Astrocyte of the spinal cord (primary cell): ENCODE data around the gene ERCC2.

Experiments
- DNase-seq: peaks from one replicate; pipeline ENCODE4 v3.0.0; 2011; ENCODE audit warnings: low read depth, low spot score
- H3K4me3 ChIP-seq: 2 replicates; pipeline ENCODE4 v1.5.1; 2011; ENCODE audit warnings: low read depth, mild to moderate bottlenecking, low read length, moderate library complexity
- CTCF ChIP-seq: IDR thresholded peaks from 2 replicates; pipeline ENCODE4 v1.5.1; 2012; ENCODE audit warnings: low read depth, mild to moderate bottlenecking, low read length, inconsistent platforms
- in situ Hi-C: cut with HindIII; loops from 2 replicates; pipeline ENCODE4 v1.10.0; 2017; ENCODE audit warnings: low sequenced_read_pairs

Gene ERCC2

DNA sequence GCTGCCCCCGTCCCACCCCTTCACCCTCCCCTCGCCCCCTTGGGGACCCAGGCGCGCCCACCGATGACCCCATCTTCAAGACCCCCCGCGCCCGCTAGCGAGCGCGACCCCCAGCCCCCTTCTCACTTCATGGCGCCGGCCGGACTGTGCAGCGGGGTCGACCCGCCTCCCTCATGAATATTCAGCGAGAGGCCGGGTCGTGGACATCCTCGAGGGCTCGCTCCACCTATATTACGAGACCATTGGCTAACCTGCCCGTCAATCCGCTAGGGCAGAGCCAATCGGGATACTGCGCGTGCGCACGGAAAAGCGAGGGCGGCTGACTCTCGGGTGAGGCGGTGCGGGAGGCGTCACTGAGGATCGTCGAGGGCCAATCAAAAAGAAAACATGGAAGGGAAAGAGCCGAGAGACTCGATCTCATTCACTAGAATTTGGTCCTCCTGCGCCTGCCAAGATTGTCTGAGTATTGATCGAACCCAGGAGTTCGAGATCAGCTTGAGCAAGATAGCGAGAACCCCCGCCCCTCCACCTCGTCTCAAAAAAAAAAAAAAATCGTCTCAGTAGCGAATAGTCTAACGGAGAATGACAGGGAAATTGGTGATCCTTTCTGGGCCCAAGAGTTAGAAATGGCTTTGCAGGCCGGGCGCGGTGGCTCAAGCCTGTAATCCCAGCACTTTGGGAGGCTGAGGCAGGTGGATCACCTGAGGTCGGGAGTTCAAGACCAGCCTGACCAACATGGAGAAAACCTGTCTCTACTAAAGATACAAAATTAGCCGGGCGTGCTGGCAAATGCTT lies at the start of gene ERCC2:
Gene ERCC2, minus strand, starts transcription at position 164 of the 795 bp plus-strand sequence. Its CDS starts 33 bp downstream, at position 131.
- H3K4me3 ChIP-seq: peak within 1 kb of the TSS; percentile 83
- TF ChIP-seq CTCF: no peak
- peak; percentile 99 for DNase-seq
- in situ Hi-C loops: no loop called here

DNA sequence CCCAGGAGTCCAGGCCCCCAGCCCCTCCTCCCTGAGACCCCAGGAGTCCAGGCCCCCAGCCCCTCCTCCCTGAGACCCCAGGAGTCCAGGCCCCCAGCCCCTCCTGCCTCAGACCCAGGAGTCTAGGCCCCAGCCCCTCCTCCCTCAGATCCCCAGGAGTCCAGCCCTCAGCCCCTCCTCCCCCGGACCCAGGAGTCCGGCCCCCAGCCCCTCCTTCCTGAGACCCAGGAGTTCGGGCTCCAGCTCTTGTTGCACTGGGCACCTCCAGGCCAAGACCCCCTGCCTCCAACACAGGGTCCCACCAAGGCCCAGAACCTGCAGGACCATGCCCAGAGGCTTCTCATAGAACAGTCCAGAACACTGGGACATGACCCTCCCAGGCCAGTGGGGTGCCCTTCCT lies 49.5 kb upstream of the ERCC2 start:
- no peak for TF ChIP-seq CTCF
- DNase-seq: no peak
- H3K4me3 ChIP-seq: no peak overlapping the region
- in situ Hi-C loops: no loop called here

GRCh38 chr19:45419396-45419795 lies 49.0 kb upstream of the ERCC2 start:
- in situ Hi-C loops: no loop called here
- H3K4me3 ChIP-seq: no peak overlapping the region
- DNase-seq: no peak
- TF ChIP-seq CTCF: no peak

- no peak for DNase-seq
- in situ Hi-C loops: no loop called here
- H3K4me3 ChIP-seq: no peak overlapping the region
- no peak for TF ChIP-seq CTCF
Observed at GRCh38 chr19:45418802-45419201, 48.4 kb upstream of the ERCC2 start.

- in situ Hi-C loops: no loop called here
- no peak for DNase-seq
- no peak for TF ChIP-seq CTCF
- no peak overlapping the region for H3K4me3 ChIP-seq
Observed at GRCh38 chr19:45417151-45417550, 46.8 kb upstream of the ERCC2 start.

DNA sequence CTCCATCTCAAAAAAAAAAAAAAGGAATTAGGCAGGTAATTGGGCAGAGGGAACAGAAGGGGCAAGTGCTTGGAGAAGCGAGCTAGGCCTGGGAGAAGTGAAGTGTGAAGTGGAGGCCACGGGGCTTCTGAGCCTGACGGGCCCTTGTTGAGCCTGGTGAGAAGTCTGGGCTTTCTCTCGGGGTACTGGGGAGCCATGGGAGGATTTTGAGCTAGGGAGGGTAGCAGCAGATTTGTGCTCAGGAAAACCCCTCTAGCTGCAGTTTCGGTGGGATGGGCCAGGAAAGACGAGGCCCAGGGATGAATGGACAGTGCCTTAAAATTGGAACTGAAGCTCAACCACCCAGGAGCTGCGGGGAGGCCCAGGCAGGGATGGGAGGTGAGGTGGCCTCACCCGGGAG lies 44.1 kb upstream of the ERCC2 start:
- H3K4me3 ChIP-seq: no peak overlapping the region
- no peak for DNase-seq
- TF ChIP-seq CTCF: no peak
- in situ Hi-C loops: no loop called here
